Tibial nerve (tissue), 4 donors: Measurements from ENCODE around the gene KRAS.

Experiments used
- CTCF ChIP-seq, 5 experiments: fragments of 200-600 bp in 3 of 5; fragments of 450-650 bp in 2 of 5; sonication (generic) in 3 of 5; IDR thresholded peaks; one replicate each; pipeline ENCODE4 v1.5.1; 2016 to 2019; ENCODE audit warnings: antibody characterized with exemption in 5 of 5, mild to moderate bottlenecking in 3 of 5, moderate library complexity in 2 of 5
- EP300 ChIP-seq, 2 donors: sonication (generic); formaldehyde crosslinking; IDR thresholded peaks; one replicate each; pipeline ENCODE4 v1.6.1; 2017; ENCODE audit warnings: antibody characterized with exemption in 2 of 2, mild to moderate bottlenecking in 1 of 2
- POLR2A ChIP-seq, 2 donors: fragments of 450-650 bp; IDR thresholded peaks; one replicate each; pipeline ENCODE4 v1.6.1; 2017; ENCODE audit warnings: antibody characterized with exemption in 2 of 2, mild to moderate bottlenecking in 2 of 2, moderate library complexity in 2 of 2

- TF ChIP-seq POLR2A (IDR thresholded peaks at IDR 0.05), result no peak
- TF ChIP-seq CTCF (IDR thresholded peaks at IDR 0.05), result no peak
- TF ChIP-seq EP300 (IDR thresholded peaks at IDR 0.05), result no peak
Observed at GRCh38 chr12:25256826-25257225, 6.1 kb upstream of the KRAS start.
